NCI-H510A treated with DMSO at 0.1 percent for 48 hours (cell line): ENCODE results near the gene SGSH.
"Not testable (repeated sequence)": the region's sequence is repeated elsewhere in the genome, so short reads cannot be mapped to it uniquely, and the experiment has no call there.

Experiments used
- DNase-seq: peaks from one replicate; lab custom pipeline; 2025; lab: John Stamatoyannopoulos, UW

Gene SGSH

DNA sequence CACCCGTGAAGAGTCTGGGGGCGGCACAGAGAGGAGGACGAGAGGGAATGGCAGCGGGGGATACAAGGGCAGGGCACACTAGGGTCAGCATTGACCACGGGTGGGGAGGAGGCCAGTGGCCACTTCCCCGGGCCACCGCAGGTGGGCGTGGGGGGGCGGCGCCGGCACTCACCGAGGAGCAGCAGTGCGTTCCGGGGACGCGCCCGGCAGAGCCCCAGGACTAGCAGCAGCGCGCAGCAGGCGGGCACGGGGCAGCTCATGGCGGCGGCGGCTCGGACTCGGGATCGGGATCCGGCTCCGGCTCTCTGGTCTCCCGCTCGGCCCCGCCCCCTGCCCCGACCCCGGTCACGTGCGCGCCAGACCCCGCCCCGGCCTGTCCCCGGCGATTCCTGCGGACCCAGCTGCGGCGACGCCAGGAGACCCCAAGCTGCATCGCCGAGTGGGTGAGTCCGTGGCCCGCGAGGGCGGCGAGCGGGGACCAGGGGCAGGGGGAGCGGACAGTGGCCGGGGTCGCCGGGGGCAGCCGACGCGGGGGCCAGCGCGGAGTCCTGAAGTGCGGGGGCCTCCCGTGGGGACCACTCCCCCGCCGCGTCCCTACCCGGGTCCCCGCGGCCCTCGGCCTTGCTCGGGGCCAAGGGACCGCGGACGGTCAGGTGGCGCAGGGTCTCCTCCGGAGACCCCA, at the start of gene SGSH, which contains the start of gene SLC26A11:
TSS of gene SGSH (minus strand) at position 280 of the 682 bp plus-strand sequence. CDS start at position 260, 20 bp downstream.
TSS of gene SLC26A11 (plus strand) at position 374 of the 682 bp plus-strand sequence. CDS start 1,134 bp downstream, outside the sequence.
- peak; percentile 69 for DNase-seq

GRCh38 chr17:80269405-80269807, 49.3 kb upstream of the SGSH start:
- DNase-seq = no peak

- no peak for DNase-seq
Measured at GRCh38 chr17:80268427-80268826, 48.3 kb upstream of the SGSH start.

DNA sequence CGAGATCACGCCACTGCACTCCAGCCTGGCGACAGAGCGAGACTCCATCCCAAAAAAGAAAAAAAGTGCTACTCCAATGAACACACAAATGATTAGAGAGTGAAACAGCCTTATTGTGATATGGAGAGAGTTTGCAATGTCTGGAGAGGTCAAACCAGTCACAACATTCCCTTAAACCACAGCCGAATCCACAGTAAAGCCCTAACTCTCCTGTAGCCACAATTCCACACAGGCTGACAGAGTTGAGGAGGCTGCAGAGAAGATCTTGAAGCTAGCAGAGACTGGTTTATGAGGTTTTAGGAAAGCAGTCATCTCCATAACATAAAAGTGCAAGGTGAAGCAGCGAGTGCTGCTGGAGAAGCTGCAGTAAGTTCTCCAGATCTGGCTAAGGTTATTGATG, 47.3 kb upstream of the SGSH start:
- DNase-seq = no peak

DNA sequence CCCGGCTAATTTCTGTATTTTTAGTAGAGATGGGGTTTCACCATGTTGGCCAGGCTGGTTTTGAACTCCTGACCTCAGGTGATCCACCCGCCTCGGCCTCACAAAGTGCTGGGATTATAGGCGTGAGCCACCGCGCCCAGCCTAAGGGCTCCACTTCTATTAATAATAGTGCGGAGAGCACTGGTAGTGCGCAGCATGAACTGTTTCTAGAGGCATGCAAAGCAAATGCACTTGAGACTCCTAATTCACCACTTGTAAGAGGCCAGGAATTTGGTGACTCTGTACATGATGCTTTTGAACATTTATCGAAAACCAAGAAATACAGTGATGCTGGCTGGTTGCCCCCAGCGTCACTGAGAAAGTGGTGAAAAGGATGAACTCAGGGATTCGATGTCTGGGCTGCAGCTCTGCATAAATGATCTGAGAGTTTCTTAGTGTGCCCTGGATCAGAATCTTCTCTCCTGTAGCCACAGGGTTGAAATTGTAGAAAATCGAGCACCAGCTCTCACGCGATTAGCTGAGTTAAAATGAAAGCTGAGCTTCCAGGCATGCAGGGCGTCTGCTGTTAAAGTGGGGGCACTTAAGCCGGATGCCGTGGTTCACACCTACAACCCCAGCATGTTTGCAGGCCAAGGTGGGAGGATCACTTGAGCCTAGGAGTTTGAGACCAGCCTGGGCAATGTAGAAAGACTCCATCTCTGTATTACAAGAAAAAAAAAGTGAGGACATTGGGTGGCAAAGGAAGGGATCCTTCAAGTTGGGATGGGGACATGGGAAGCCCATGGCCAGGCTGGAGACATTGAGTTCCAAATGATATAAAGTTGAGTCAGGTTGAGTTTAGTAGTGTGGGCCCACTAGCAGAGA, 45.3 kb upstream of the SGSH start:
- no peak for DNase-seq

GRCh38 chr17:80264205-80265075, 44.3 kb upstream of the SGSH start:
- no peak for DNase-seq

DNA sequence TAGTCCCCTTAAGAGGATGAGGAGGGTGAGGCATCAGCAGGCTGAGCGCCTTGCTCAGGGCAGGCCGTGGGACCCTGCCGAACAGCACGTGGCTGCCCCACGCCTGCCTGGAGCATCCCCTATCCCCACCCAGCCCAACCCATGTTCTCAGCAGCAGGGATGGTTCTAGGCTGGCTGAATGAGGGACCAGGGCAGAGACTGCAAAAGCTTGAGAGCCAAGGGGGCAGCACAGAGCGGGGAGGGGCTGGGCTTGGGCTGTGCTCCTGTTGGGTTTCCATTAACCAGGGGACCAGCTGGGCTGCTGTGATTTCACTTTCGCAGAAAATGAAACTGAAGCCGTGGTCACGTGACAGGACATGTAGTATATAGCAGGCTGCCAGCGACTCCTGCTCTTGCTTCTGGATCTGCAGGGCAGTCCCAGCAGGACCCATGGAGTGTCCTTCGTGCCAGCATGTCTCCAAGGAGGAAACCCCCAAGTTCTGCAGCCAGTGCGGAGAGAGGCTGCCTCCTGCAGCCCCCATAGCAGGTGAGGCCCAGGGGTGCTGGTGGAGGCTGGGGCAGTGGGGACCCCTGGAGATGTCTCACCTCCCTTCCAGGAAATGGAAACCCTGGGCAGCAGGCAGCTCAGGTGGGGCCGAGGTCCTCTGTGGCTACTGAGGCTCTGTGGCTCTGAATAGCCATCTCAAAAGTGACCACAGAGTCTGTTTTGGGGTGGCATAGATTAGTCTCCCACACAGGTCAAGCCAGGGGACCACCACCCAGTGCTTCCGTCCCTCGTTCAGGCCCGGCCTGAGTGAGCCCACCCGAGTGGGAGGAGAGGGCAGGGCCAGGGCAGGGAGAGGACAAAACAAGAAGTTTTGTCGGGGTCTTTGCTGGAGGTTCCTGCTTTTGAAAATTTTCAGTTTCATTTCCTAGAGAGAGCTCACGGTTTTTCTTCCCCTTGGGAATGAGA, 43.4 kb upstream of the SGSH start:
- DNase-seq = peak; percentile 68

DNA sequence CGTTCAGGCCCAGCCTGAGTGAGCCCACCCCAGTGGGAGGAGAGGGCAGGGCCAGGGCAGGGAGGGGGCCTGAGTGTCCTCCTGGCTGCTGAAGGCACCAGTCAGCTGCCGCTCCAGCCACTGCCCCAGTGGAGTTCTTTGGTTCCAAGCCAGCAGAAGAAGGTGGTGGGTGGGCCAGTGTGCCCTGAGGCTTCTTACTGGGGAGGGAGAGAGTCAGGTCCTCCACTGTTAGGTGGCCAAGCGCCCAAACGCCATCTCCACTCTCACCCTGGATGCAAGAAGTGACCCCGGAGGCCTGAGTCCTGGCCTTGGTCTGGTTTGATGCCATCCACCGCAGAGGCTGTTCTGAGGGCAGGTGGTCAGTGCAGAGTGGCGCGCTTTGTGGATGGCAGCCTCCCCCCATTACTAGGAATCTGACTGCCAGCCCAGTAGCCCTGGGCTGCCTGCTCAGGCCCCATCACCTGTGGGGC, 42.7 kb upstream of the SGSH start:
- no peak for DNase-seq

DNA sequence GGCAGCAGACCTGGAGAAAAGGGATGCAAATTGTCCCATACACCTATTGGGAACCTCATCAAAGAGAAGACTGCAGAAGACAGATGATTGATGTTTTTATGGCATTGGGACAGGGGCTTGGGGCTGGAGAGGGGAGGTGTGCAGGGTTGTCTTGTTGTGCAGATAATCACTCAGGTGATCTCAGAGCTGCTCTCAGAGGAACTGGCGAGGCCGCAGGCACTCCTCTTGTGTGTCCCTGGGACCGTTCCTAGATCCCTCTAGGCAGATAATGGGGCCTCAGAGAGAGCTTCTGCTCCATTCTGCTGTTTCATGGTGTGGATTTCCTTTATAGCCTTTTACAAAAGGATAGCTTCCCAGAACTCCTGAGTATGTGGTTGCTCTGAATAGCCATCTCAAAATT, 42.2 kb upstream of the SGSH start:
- DNase-seq = no peak

DNA sequence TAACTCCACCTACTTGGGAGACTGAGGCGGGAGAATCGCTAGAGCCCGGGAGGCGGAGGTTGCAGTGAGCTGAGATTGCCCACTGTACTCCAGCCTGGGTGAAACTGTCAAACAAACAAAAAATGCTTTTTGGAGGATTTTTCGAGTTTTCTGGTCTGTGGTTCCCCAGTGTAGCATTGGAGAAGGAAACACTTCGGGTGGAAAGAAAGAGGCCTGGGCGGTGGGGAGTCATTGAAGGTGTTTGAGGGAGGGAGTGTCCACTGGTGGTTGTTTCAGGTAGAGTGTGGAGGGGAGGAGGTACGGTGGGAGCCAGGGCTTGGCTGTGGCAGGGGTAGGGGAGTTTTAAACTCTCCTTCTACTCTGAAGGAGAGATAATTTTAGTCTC, 41.8 kb upstream of the SGSH start:
- DNase-seq = no peak

DNA sequence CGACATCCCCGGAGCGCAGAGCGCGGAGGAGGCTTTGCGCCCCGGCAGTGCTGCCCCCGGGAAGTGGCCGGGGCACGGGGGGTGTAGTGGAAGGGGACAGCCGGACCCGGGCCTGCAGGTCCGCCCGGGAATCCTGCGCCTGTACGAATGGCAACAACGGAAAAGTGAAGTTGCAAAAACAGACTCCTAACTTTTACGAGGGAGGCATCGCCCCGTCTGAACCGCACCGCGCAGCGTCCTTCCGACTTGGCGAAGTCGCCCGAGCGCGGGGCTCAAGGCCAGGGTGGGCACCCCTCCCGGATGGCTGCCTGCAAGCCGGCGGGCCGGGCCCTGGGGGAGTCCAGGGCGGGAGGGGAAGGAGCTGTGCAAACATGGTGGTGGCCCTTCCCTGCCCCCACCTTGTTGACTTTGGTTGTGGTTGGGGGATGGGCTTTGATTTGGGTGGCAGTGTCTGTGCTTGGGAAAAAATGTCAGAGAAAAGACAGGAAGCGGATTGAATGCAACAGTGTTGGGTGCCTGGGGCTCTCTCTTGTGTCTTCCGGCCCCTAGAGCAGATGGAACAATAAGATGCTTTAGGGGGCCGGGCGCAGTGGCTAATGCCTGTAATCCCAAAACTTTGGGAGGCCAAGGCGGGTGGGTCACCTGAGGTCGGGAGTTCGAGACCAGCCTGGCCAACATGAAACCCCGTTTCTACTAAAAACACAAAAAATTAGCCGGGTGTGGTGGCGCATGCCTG, 41.2 kb upstream of the SGSH start:
- peak; percentile 66 for DNase-seq

DNA sequence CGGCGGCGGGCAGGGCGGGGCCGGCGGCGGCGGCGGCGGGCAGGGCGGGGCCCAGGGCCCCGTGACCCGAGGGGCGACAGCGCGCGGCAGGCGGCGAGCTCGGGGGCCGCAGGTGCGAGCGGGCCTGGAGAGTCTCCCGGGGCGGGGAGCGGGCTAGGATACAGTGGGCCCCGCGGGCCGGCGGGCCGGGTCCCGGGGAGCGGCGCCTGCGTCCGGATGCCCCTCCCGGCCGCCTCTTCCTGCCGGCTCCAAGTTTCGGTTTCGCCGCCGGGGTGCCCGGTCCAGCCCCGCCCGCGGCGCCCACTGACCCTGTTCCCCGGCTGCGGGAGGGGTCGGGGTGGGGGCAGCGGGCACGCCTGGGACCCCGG, 40.6 kb upstream of the SGSH start, which contains the start of gene RNF213:
TSS of gene RNF213 (plus strand) at position 62 of the 368 bp plus-strand sequence. CDS start 2,830 bp downstream, outside the sequence.
- DNase-seq = no peak

DNA sequence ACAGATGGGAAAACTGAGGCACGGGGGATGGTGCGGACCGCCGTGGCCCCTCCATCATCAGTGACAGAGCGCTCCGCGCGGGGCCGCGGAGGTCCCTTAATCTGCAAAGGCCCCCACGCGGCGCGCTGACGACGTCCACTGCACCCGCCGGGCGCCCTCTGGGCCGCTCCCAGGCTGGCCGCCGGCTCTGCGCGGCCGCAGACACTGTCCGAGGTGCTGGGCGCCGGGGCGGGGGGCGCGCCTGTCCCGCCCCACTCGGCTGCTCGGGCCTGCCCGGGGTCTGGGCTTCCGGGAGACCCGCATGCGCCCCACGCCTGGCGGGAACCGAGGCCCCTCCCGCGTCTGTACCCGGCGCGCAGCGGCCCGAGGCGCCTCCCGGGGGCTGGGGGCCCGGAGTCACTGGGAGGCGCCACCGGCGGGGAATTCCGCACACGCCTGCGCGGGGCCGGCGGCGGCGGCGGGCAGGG, 40.0 kb upstream of the SGSH start:
- no peak for DNase-seq

DNA sequence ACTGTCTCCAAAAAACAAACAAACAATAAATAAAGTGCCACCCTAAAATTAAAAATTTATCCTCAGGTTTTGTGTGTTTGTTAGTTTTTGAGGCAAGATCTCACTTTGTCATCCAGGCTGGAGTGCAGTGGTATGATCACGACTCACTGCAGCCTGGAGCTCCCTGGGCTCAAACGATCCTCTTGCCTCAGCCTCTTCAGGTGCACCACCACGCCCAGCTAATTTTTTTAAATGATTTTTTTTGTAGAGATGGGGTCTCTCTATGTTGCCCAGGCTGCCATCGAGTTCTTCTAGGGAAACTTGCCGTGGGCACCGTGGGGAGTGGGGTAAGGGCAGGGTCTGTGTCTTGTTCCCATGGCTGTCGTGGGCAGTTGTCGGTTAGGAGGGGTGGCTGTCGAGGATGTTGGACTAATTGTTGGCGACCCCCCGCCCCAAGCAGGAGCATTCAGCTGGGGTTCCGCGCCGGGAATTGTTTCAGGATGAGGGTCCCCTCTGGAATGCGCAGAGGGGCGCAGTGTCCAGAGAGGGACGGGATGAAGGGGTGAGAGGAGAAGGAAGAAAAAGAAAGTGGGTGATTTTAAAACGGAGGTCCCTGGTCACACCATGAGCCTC, 39.4 kb upstream of the SGSH start:
- no peak for DNase-seq

GRCh38 chr17:80258296-80258695, 38.2 kb upstream of the SGSH start:
- not testable (repeated sequence) for DNase-seq

DNA sequence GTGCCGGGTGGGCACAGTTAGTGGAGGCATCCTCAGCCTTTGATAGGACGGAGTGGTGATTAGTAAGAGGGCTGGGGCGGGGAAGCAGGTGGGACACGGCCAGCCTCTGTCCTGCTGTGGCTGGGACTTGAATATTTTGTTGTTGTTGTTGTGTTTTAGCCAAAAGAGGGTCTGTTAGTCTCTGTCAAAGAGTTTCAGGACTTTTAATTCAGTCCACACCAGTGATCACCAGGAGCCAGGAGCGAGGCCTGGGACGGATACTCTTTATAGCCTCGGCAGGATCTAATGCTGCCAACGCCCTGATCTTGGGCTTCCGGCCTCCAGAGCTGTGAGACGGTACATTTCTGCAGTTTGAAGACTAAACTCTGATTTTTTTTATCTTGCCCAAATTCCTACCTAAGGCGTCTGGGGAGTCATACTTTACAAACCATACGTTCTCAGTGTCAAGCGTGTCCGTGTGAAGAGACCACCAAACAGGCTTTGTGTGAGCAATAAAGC, 37.6 kb upstream of the SGSH start:
- DNase-seq = no peak

DNA sequence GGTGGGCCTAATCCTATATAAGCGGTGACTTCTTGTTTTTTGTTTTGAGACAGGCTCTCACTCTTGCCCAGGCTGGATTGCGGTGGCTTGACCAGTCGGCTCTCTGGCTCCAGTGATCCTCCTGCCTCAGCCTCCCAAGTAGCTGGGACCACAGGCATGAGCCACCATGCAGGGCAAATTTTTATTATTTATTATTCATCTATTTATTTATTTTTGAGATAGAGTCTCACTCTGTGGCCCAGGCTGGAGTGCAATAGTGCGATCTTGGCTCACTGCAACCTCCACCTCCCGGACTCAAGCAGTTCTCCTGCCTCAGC, 35.9 kb upstream of the SGSH start:
- no peak for DNase-seq

- peak; percentile 88 for DNase-seq
Measured at GRCh38 chr17:80254396-80255251, 34.5 kb upstream of the SGSH start.
